ENCODE data around the gene ANO3. TPM values are rescaled to one million over a fixed set of nuclear protein-coding genes. Genes with fewer than 3 reads are reported as not detected.
"Not testable (repeated sequence)": the region's sequence is repeated elsewhere in the genome, so short reads cannot be mapped to it uniquely, and the experiment has no call there.

The ANO3 gene
- total and polyA plus RNA-seq, 9 donors: 0.04 to 0.70 (median 0.13) TPM

DNA sequence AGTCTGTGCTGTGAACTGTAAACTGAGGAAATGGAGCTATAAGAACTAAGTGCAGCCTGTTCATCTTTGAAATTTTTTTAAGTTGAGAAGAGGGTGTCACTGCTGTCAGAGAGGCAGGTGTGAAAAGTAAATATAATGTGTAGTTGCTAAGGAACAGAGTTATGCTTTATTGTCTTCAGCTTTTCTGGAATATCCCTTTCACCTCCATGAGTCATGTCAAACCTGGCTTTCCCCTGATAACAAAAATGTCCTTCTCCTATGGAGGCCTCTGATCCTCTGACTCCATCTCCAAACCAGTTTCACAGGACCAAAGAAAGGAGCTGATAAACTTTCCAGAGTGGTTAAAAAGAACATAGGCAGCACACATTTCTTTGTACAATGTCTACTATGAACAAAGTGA, 252.9 kb downstream of the ANO3 start:
- no peaks in the 10 kb centered on the region for H3K36me3 ChIP-seq (ENCODE audit: control insufficient read depth, insufficient read depth, low read length)
- H3K27ac ChIP-seq (ENCODE audit: low read length): no peak overlapping the region
- no peaks in the 10 kb centered on the region for H3K4me1 ChIP-seq (ENCODE audit: control insufficient read depth, insufficient read depth, low read length)
- no peaks in the 10 kb centered on the region for H3K9me3 ChIP-seq (replicated peaks; ENCODE audit: control insufficient read depth, low read depth, low read length)
- H3K4me3 ChIP-seq (ENCODE audit: low read length): no peak overlapping the region
- DNase-seq: no peak
- no peaks in the 10 kb centered on the region for H3K27me3 ChIP-seq (ENCODE audit: control insufficient read depth, insufficient read depth, low read length)

- WGBS (ENCODE audit: insufficient coverage): no CpG with 5 or more reads among the region's 2 CpGs
- Histone ChIP-seq H3K27me3 (ENCODE audit: control insufficient read depth, insufficient read depth, low read length) (no peaks in the 10 kb centered on the region), H3K36me3 (ENCODE audit: control insufficient read depth, insufficient read depth, low read length) (no peaks in the 10 kb centered on the region), H3K4me3 (ENCODE audit: low read length) (no peak overlapping the region), H3K27ac (ENCODE audit: low read length) (no peak overlapping the region), H3K9me3 (replicated peaks; ENCODE audit: control insufficient read depth, low read depth, low read length) (no peaks in the 10 kb centered on the region), H3K4me1 (ENCODE audit: control insufficient read depth, insufficient read depth, low read length) (no peaks in the 10 kb centered on the region)
- no peak for DNase-seq
Measured at GRCh38 chr11:26587073-26587472, 255.1 kb downstream of the ANO3 start.

DNA sequence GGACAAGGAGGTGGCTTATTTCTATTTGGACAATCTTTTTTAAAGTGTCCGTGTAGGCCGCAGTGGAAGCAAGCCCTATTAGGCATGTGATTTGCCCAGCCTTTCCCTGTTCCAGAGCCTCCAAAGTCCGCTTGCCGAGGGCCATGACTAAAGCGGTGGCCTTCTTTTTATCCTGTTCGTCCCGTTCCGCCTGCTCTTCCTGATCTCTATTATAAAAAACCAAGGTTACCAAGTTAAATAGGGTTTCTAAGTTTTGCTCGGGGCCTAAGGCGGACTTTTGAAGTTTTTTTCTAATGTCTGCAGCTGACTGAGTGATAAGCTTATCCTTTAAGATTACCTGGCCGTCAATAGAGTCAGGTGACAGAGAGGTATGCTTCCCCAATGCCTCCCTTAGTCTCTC, 261.8 kb downstream of the ANO3 start:
- Histone ChIP-seq H3K4me3 (ENCODE audit: low read length) (no peak overlapping the region), H3K9me3 (replicated peaks; ENCODE audit: control insufficient read depth, low read depth, low read length) (no peaks in the 10 kb centered on the region), H3K27ac (ENCODE audit: low read length) (no peak overlapping the region), H3K36me3 (ENCODE audit: control insufficient read depth, insufficient read depth, low read length) (no peaks in the 10 kb centered on the region), H3K27me3 (ENCODE audit: control insufficient read depth, insufficient read depth, low read length) (no peaks in the 10 kb centered on the region), H3K4me1 (ENCODE audit: control insufficient read depth, insufficient read depth, low read length) (no peaks in the 10 kb centered on the region)
- no peak for DNase-seq
- 88% methylated on average over 4 of the region's 11 CpGs for WGBS (ENCODE audit: insufficient coverage)

GRCh38 chr11:26595207-26595865, 263.4 kb downstream of the ANO3 start:
- not testable (repeated sequence) for H3K27me3 ChIP-seq (ENCODE audit: control insufficient read depth, insufficient read depth, low read length); H3K4me3 ChIP-seq (ENCODE audit: low read length); H3K27ac ChIP-seq (ENCODE audit: low read length); DNase-seq; H3K4me1 ChIP-seq (ENCODE audit: control insufficient read depth, insufficient read depth, low read length); H3K36me3 ChIP-seq (ENCODE audit: control insufficient read depth, insufficient read depth, low read length); H3K9me3 ChIP-seq (replicated peaks; ENCODE audit: control insufficient read depth, low read depth, low read length)
- no CpG with 5 or more reads among the region's 7 CpGs for WGBS (ENCODE audit: insufficient coverage)

DNA sequence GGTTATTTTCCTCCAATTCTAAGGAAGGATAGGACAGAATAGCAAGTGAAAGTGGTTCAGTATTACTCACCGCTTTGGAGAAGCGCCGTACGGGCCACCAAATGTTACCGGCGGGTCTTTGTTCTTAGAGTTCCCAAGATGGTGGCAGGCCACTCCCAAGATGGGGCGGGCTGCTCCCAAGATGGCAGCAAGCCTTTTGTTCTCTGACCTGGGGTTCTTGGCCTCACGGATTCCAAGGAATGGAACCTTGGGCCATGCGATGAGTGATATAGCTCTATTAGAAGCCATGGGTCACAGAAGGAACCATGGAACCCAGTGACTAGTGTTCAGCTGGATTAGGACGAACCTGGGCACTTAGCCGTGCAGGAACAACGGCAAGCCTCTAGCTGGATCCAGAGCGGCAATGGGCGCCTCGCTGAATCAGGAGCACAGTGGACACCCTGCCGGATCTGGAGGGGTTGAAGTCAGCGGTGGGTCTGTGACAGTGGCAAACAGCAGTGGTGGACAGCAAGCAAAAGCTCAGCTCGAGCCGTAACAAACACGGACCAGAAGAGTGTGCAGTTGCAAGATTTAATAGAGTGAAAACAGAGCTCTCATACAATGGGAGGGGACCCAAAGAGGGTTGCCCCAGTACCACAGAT, 265.2 kb downstream of the ANO3 start:
- 91% methylated on average over 17 of the region's 20 CpGs for WGBS (ENCODE audit: insufficient coverage)
- H3K36me3 ChIP-seq (ENCODE audit: control insufficient read depth, insufficient read depth, low read length); H3K27me3 ChIP-seq (ENCODE audit: control insufficient read depth, insufficient read depth, low read length); H3K4me3 ChIP-seq (ENCODE audit: low read length); H3K4me1 ChIP-seq (ENCODE audit: control insufficient read depth, insufficient read depth, low read length); H3K9me3 ChIP-seq (replicated peaks; ENCODE audit: control insufficient read depth, low read depth, low read length); H3K27ac ChIP-seq (ENCODE audit: low read length); DNase-seq: not testable (repeated sequence)

DNA sequence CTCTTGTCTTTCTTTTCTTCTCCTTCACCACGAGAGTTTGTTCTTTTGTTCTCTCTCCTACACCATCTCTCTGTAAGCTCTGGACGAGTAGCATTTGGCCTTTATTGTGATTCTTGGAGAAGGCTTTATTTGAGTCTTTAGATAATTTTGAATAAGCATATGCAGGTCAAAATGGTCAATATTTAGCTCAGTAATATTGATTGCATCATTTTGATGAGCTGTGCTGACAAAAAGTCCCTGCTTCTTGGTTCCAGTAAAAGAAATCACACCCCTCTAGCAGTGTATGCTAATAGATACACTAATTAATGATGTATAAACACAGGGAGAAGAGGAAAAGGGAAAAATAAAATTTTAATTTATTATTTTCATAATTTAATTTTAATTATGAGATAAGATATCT, 266.0 kb downstream of the ANO3 start:
- no CpG with 5 or more reads among the region's 2 CpGs for WGBS (ENCODE audit: insufficient coverage)
- H3K27me3 ChIP-seq (ENCODE audit: control insufficient read depth, insufficient read depth, low read length): no peaks in the 10 kb centered on the region
- no peaks in the 10 kb centered on the region for H3K9me3 ChIP-seq (replicated peaks; ENCODE audit: control insufficient read depth, low read depth, low read length)
- no peak for DNase-seq
- H3K4me1 ChIP-seq (ENCODE audit: control insufficient read depth, insufficient read depth, low read length): no peaks in the 10 kb centered on the region
- no peak overlapping the region for H3K27ac ChIP-seq (ENCODE audit: low read length)
- H3K36me3 ChIP-seq (ENCODE audit: control insufficient read depth, insufficient read depth, low read length): no peaks in the 10 kb centered on the region
- no peak overlapping the region for H3K4me3 ChIP-seq (ENCODE audit: low read length)

DNA sequence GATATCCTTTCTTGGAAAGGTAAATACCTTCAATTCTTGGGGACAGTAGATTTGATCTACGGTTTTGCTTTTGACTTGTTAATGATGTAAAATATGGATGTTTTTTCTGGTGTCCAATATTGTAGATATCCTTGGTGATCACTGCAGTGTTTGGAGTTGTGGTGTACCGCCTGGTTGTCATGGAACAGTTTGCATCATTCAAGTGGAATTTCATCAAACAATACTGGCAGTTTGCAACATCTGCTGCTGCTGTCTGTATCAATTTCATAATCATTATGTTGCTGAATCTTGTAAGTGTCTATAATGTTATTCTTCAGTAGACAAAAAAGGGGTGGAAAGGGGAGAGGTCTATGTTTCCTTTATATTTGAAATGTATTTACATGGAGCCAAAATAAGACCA, 267.5 kb downstream of the ANO3 start:
- Histone ChIP-seq H3K4me3 (ENCODE audit: low read length) (no peak overlapping the region), H3K4me1 (ENCODE audit: control insufficient read depth, insufficient read depth, low read length) (no peaks in the 10 kb centered on the region), H3K27me3 (ENCODE audit: control insufficient read depth, insufficient read depth, low read length) (no peaks in the 10 kb centered on the region), H3K36me3 (ENCODE audit: control insufficient read depth, insufficient read depth, low read length) (no peaks in the 10 kb centered on the region), H3K27ac (ENCODE audit: low read length) (no peak overlapping the region), H3K9me3 (replicated peaks; ENCODE audit: control insufficient read depth, low read depth, low read length) (no peaks in the 10 kb centered on the region)
- peak; percentile 26 for DNase-seq
- WGBS (ENCODE audit: insufficient coverage): no CpG with 5 or more reads among the region's 2 CpGs

GRCh38 chr11:26599876-26600434, 268.0 kb downstream of the ANO3 start:
- no CpG with 5 or more reads among the region's 4 CpGs for WGBS (ENCODE audit: insufficient coverage)
- DNase-seq: no peak
- H3K9me3 ChIP-seq (replicated peaks; ENCODE audit: control insufficient read depth, low read depth, low read length): no peaks in the 10 kb centered on the region
- H3K27me3 ChIP-seq (ENCODE audit: control insufficient read depth, insufficient read depth, low read length): no peaks in the 10 kb centered on the region
- H3K27ac ChIP-seq (ENCODE audit: low read length): no peak overlapping the region
- H3K4me1 ChIP-seq (ENCODE audit: control insufficient read depth, insufficient read depth, low read length): no peaks in the 10 kb centered on the region
- H3K36me3 ChIP-seq (ENCODE audit: control insufficient read depth, insufficient read depth, low read length): no peaks in the 10 kb centered on the region
- H3K4me3 ChIP-seq (ENCODE audit: low read length): no peak overlapping the region

DNA sequence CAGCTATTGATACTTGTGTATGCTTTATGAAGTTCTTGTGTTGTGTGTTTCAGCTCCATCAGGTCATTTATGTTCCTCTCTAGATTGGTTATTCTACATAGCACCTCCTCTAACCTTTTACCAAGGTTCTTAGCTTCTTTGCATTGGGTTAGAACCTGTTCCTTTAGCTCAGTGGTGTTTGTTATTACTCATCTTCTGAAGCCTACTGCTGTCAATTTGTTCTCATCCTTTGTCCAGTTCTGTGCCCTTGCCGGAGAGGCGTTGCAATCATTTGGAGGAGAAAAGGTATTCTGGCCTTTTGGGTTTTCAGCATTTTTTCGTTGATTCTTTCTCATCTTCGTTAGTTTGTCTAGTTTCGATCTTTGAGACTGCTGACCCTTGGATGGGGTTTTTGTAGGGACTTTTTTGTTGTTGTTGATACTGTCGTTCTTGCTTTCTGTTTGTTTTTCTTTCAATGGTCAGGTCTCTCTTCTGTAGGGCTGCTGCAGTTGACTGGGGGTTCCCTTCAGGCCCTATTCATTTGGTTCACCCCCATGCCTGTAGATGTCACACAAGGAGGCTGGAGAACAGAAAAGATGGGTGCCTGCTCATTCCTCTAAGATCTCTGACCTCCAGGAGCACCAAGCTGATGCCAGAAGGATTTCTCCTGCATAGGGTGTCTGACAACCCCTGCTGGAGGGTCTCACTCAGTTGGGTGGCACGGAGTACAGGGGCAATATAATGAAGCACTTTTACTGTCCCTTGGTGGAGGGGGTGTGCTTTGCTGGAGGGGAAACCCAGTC, 276.0 kb downstream of the ANO3 start:
- H3K36me3 ChIP-seq (ENCODE audit: control insufficient read depth, insufficient read depth, low read length): no peaks in the 10 kb centered on the region
- H3K27ac ChIP-seq (ENCODE audit: low read length): no peak overlapping the region
- H3K4me3 ChIP-seq (ENCODE audit: low read length): no peak overlapping the region
- no peaks in the 10 kb centered on the region for H3K4me1 ChIP-seq (ENCODE audit: control insufficient read depth, insufficient read depth, low read length)
- no peaks in the 10 kb centered on the region for H3K9me3 ChIP-seq (replicated peaks; ENCODE audit: control insufficient read depth, low read depth, low read length)
- 86% methylated on average over 4 of the region's 7 CpGs for WGBS (ENCODE audit: insufficient coverage)
- DNase-seq: no peak
- H3K27me3 ChIP-seq (ENCODE audit: control insufficient read depth, insufficient read depth, low read length): no peaks in the 10 kb centered on the region

DNA sequence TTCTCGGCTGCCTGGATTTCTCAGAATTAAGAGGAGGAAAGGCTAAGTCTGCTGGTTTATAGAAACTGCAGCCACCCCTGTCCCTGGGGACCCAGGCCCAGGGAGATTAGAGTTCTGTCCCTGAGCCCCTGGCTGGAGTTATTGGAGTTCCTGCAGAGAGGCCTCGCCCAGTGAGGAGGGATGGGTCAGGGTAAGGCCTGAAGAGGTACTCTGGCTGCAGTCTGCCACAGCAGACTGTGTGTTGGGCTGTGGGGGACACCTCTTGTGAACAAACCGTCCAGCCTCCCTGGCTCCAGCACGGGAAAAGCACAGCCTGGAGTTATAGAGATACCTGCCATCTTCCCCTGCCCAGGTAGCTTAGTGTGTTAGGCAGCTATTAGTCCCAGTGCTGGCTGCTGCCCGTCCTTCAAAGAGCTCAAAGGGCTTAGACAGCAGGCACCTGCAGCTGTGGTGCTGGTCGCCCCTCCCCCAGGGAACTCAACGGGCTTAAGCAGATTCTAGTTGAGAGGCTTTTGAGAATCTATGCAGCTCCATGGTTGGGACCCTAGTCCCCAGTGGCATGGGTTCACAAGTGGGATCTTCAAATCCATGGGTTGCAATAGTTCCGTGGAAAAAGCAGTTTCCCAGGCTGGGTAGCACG, 276.7 kb downstream of the ANO3 start:
- no peaks in the 10 kb centered on the region for H3K9me3 ChIP-seq (replicated peaks; ENCODE audit: control insufficient read depth, low read depth, low read length)

More for the DNA sequence above, 276.7 kb downstream of the ANO3 start:
- Histone ChIP-seq H3K36me3 (ENCODE audit: control insufficient read depth, insufficient read depth, low read length) (no peaks in the 10 kb centered on the region), H3K4me1 (ENCODE audit: control insufficient read depth, insufficient read depth, low read length) (no peaks in the 10 kb centered on the region), H3K27ac (ENCODE audit: low read length) (no peak overlapping the region), H3K27me3 (ENCODE audit: control insufficient read depth, insufficient read depth, low read length) (no peaks in the 10 kb centered on the region), H3K4me3 (ENCODE audit: low read length) (no peak overlapping the region)
- no peak for DNase-seq
- 73% methylated on average over 7 of the region's 9 CpGs for WGBS (ENCODE audit: insufficient coverage)
